Kidney epithelial cell (primary cell): ENCODE measurements around the gene TMEM151A. TPM values are rescaled to one million over a fixed set of nuclear protein-coding genes. Genes with fewer than 3 reads are reported as not detected.
"Not testable (repeated sequence)": the region's sequence is repeated elsewhere in the genome, so short reads cannot be mapped to it uniquely, and the experiment has no call there.

Source experiments
- DNase-seq: peaks from one replicate; pipeline ENCODE4 v3.0.0-alpha.2; 2010; ENCODE audit warnings: low read depth
- H3K27me3 ChIP-seq: 2 replicates; pipeline ENCODE4 v1.6.0; 2011; ENCODE audit warnings: low read length; ENCODE audit not compliant: control insufficient read depth, insufficient read depth
- H3K36me3 ChIP-seq: 2 replicates; pipeline ENCODE4 v1.5.1; 2011; ENCODE audit warnings: low read length; ENCODE audit not compliant: control insufficient read depth, insufficient read depth
- H3K4me3 ChIP-seq: 2 replicates; pipeline ENCODE4 v1.5.1; 2011; ENCODE audit warnings: low read depth, mild to moderate bottlenecking, control low read depth, low read length
- CTCF ChIP-seq: IDR thresholded peaks from 2 replicates; pipeline ENCODE4 v1.5.1; 2011; ENCODE audit warnings: mild to moderate bottlenecking, moderate library complexity, low read length, control low read depth, inconsistent platforms; ENCODE audit not compliant: insufficient read depth, poor library complexity, severe bottlenecking
- total RNA-seq: library from RNA; depleted of rRNA; stranded (reverse); fragments of >200 nt; gene quantifications from 2 replicates; pipeline ENCODE4 v1.2.3, GENCODE V29; 2015

Gene TMEM151A
- total RNA-seq, 1 donor from 2014 or later, result 0.08 TPM

GRCh38 chr11:66275396-66275795 is 16.3 kb upstream of the TMEM151A start:
- TF ChIP-seq CTCF, result no peak
- H3K36me3 ChIP-seq, result peaks cover 10% of the 10 kb centered on the region
- DNase-seq, result no peak
- H3K4me3 ChIP-seq, result no peak overlapping the region
- peaks cover 12% of the 10 kb centered on the region for H3K27me3 ChIP-seq

- Histone ChIP-seq H3K4me3 (no peak overlapping the region), H3K36me3 (peaks cover 10% of the 10 kb centered on the region), H3K27me3 (peaks cover 12% of the 10 kb centered on the region)
- no peak for TF ChIP-seq CTCF
- no peak for DNase-seq
Observed at GRCh38 chr11:66275984-66276612, 15.6 kb upstream of the TMEM151A start.

GRCh38 chr11:66276619-66277018 is 15.1 kb upstream of the TMEM151A start:
- not testable (repeated sequence) for DNase-seq, H3K4me3 ChIP-seq
- H3K27me3 ChIP-seq, result peaks cover 12% of the 10 kb centered on the region
- peaks cover 10% of the 10 kb centered on the region for H3K36me3 ChIP-seq

- not testable (repeated sequence) for H3K36me3 ChIP-seq
Observed at GRCh38 chr11:66277064-66277463, 14.6 kb upstream of the TMEM151A start.

GRCh38 chr11:66277471-66278362 is 14.0 kb upstream of the TMEM151A start, which contains the start of gene CNIH2:
Gene CNIH2, plus strand, starts transcription at chr11:66278175. Its CDS starts 282 bp downstream, at chr11:66278457.
- Histone ChIP-seq H3K27me3 (peaks cover 12% of the 10 kb centered on the region), H3K36me3 (peaks cover 4% of the 10 kb centered on the region), H3K4me3 (no peak within 1 kb of the TSS)
- DNase-seq, result no peak
- TF ChIP-seq CTCF, result no peak

More at GRCh38 chr11:66277064-66277463, 14.6 kb upstream of the TMEM151A start:
- H3K4me3 ChIP-seq, DNase-seq: not testable (repeated sequence)
- peaks cover 12% of the 10 kb centered on the region for H3K27me3 ChIP-seq

GRCh38 chr11:66278363-66279091 is 13.2 kb upstream of the TMEM151A start:
- Histone ChIP-seq H3K36me3 (peaks cover 3% of the 10 kb centered on the region), H3K4me3 (no peak overlapping the region), H3K27me3 (peaks cover 12% of the 10 kb centered on the region)
- no peak for DNase-seq
- no peak for TF ChIP-seq CTCF
